GM18520 (cell line): ENCODE data around the gene GALNT11.
"Not testable (repeated sequence)": the region's sequence is repeated elsewhere in the genome, so short reads cannot be mapped to it uniquely, and the experiment has no call there.

Experiments
- ATAC-seq: cut with Tn5 transposase; IDR thresholded peaks from one replicate; pipeline ENCODE4 v1.9.1; 2021; ENCODE audit not compliant: unreplicated experiment

The GALNT11 gene

GRCh38 chr7:152027491-152028365, 2.3 kb downstream of the GALNT11 start:
- ATAC-seq: not testable (repeated sequence)

DNA sequence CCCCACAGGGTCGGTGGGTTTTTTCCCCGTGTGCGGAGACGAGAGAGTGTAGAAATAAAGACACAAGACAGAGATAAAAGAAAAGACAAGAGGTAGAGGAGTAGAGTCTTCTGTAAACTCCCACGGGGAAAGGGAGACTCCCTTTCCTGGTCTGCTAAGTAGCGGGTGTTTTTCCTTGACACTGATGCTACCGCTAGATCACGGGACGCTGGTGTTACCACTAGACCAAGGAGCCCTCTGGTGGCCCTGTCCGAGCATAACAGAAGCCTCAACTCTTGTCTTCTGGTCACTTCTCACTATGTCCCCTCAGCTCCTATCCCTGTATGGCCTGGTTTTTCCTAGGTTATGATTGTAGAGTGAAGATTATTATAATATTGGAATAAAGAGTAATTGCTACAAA, 4.6 kb downstream of the GALNT11 start:
- ATAC-seq: not testable (repeated sequence)

GRCh38 chr7:152030639-152031038, 5.2 kb downstream of the GALNT11 start:
- ATAC-seq: not testable (repeated sequence)

DNA sequence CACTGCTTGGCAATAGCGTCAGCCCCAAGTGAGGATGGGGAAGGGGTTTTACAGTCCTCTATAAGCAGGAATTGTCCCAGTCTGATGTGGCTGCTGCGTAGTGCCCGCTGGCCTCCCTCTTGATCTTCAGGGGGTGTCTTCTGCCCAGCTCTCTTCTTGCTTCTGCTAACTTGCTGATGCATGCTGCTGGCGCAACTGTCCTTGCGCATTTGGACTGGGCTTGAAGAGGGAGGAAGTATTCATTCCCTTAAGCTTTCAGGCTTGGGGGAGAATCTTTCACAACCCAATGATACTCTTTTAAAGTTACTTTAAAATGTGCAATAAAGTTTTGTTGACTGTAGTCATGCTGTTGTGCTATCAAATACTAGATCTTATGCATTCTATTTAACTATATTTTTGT, 10.3 kb downstream of the GALNT11 start:
- ATAC-seq: no peak

DNA sequence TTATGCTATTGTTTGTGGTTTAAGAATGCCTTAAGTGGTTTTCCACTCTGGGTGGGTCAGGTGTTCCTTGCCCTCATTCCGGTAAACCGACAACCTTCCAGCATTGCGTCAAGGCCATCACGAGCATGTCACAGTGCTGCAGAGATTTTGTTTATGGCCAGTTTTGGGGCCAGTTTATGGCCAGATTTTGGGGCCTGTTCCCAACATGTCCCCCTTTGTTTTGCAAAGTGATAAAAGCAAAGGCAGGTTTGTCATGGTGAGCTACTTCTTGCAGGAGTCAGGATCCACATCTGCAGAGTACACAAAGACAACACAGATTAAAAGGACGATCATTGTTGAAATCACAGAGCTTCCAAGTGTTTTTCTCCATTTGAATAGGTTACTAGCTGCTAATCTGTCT, 12.9 kb downstream of the GALNT11 start:
- ATAC-seq: not testable (repeated sequence)

- not testable (repeated sequence) for ATAC-seq
These were observed 17.6 kb downstream of the GALNT11 start for GRCh38 chr7:152043086-152043485.

DNA sequence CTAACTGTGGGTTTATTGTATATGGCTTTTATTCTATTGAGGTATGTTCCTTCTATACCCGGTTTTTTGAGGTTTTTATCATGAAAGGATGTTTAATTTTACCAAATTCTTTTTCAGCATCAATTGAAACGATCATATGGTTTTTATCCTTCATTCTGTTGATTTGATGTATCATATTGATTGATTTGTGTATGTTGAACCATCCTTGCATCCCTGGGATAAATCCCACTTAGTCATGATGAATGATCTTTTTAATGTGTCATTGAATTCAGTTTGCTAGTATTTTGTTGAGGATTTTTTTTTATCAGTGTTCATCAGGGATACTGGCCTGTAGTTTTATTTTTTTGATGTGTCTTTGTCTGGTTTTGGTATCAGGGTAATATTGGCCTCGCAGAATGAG, 19.4 kb downstream of the GALNT11 start:
- not testable (repeated sequence) for ATAC-seq

- no peak for ATAC-seq
These were observed 21.1 kb downstream of the GALNT11 start for GRCh38 chr7:152046531-152046930.

- ATAC-seq: no peak
These were observed 22.6 kb downstream of the GALNT11 start for GRCh38 chr7:152048051-152048450.

GRCh38 chr7:152050547-152050971, 25.1 kb downstream of the GALNT11 start:
- no peak for ATAC-seq

DNA sequence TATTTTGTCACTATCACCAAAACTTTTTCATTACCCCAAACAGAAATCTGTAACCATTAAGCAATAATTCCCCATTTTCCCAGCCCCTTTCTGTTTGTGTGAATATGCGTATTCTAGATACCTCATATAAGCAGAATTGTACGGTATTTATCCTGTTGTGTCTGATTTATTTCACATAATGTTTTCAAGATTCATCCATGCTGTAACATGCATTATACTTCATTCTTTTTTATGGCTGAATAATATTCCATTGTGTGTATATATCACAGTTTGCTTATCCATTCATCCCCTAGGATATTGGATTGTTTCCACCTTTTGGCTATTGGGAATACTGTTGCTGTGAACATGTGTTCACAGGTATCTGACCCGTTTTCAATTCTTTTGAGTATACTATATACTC, 26.5 kb downstream of the GALNT11 start:
- no peak for ATAC-seq

DNA sequence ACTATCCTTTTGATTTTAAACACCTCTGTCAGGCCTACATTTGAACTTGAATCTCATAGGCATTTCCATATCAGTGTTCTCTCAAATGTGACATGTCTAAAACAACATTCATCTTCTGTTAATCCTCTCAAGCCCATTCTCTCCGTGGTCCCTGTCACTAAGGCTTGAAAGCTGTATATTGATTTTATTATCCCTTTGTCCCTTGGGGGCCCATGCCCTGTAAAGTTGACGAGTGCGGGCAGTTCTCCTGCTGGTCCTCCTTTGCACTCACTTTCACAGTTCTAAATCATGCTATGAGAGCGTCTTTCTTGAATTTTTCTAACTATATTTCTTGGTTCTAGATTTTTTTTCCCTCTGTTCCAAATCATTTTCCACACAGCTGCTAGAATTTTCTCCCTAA, 27.3 kb downstream of the GALNT11 start:
- no peak for ATAC-seq

DNA sequence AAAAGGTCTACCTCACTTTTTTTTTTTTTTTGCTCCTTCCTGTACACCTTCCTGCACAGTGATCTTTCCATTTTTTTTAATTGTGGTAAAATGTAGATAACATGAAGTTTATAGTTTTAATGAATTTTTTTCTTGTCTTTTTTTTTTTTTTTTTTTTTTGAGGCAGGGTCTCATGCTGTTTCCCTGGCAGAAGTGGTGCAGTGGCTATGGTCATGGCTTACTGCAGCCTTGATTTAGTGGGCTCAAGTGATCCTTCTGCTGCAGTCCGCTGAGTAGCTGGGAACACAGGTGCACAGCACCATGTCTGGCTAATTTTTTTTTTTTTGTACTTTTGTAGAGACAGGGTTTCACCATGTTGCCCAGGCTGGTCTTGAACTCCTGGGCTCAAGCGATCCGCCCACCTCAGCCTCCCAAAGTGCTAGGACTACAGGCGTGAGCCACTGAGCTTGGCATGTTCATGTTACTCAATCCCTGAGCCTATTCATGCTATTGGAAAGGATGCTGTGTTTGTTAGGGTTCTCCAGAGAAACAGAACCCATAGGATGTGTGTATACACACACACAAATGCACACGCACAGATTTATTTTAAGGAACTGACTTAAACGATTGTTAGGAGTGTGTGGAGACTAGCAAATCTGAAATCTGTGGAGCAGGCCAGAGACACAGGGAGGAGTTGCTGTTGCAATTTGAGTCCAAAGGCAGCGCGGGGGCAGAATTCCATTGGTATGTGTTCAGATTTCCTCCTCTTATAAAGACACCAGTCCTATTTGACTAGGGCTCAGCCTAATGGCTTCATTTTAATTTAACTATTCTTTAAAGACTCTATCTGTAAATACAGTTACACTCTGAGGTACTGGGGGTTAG, 29.1 kb downstream of the GALNT11 start:
- no peak for ATAC-seq

DNA sequence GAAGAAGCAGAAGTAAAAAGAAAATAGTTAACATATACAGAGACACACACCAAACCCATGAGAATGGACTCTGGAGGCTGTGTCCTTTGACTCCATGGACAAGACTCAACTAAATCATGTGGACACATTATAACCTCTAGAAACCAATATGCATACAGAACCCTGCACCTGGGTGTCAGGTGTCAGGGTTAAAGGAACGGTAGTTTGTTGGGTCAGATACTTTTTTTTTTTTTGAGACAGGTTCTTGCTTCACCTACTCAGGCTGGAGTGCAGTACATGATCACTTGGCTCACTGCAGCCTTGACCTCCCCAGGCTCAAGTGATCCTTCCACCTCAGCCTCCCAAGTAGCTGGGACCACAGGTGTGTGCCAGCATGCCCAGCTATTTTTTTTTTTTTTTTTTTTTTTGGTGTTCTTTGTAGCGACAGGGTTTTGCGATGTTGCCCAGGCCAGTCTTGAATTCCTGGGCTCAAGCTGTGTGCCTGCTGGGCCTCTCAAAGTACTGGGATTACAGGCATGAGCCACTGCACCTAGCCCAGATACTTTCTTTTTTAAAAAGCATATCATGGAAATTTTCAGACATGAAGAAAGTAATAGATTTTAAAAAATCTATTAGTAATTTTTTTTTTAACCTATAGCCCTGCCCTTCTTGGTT, 31.3 kb downstream of the GALNT11 start:
- ATAC-seq: no peak

DNA sequence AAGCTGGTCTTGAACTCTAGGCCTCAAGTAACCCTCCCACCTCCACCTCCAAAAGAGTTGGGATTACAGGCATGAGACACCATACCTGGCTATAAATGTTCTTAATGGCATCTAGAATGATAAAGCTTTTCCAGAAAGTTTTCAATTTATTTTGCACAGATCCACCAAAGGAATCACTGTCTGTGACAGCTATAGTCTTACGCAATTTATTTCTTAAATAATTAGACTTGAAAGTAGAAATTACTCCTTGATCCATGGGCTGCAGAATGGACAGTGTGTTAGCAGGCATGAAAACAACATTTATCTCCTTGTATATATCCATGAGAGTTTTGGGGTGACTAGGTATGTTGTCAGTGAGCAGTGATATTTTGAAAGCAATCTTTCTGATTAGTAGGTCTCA, 33.8 kb downstream of the GALNT11 start:
- no peak for ATAC-seq

DNA sequence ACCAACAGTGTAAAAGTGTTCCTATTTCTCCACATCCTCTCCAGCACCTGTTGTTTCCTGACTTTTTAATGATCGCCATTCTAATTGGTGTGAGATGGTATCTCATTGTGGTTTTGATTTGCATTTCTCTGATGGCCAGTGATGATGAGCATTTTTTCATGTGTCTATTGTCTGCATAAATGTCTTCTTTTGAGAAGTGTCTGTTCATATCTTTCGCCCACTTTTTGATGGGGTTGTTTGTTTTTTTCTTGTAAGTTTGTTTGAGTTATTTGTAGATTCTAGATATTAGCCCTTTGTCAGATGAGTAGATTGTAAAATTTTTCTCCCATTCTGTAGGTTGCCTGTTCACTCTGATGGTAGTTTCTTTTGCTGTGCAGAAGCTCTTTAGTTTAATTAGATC, 35.6 kb downstream of the GALNT11 start:
- ATAC-seq: not testable (repeated sequence)

- ATAC-seq: not testable (repeated sequence)
These were observed 37.7 kb downstream of the GALNT11 start for GRCh38 chr7:152063192-152063591.

DNA sequence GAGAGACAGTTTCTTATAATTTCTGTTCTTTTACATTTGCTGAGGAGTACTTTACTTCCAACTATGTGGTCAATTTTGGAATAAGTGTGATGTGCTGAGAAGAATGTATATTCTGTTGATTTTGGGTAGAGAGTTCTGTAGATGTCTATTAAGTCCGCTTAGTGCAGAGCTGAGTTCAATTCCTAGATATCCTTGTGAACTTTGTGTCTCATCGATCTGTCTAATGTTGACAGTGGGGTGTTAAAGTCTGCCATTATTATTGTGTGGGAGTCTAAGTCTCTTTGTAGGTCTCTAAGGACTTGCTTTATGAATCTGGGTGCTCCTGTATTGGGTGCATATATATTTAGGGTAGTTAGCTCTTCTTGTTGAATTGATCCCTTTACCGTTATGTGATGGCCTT, 38.3 kb downstream of the GALNT11 start:
- not testable (repeated sequence) for ATAC-seq

DNA sequence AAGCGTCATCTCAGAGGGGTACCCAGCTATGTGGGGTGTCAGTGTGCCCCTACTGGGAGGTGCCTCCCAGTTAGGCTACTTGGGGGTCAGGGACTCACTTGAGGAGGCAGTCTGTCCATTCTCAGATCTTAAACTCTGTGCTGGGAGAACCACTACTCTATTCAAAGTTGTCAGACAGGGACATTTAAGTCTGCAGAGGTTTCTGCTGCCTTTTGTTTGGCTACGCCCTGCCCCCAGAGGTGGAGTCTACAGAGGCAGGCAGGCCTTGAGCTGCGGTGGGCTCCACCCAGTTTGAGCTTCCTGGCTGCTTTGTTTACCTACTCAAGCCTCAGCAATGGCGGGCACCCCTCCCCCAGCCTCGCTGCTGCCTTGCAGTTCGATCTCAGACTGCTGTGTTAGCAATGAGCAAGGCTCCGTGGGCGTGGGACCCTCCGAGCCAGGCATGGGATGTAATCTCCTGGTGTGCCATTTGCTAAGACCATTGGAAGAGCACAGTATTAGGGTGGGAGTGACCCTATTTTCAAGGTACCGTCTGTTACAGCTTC, 40.4 kb downstream of the GALNT11 start:
- ATAC-seq: not testable (repeated sequence)

- ATAC-seq: no peak
These were observed 46.9 kb downstream of the GALNT11 start for GRCh38 chr7:152072421-152072820.

- no peak for ATAC-seq
These were observed 47.9 kb downstream of the GALNT11 start for GRCh38 chr7:152073352-152073751.
